Astrocyte (in vitro differentiated cells and primary cell): ENCODE measurements around the gene SLC25A48. TPM values are rescaled to one million over a fixed set of nuclear protein-coding genes. Genes with fewer than 3 reads are reported as not detected.

Source experiments
- DNase-seq: peaks from one replicate; pipeline ENCODE4 v3.0.0-alpha.2; 2010; ENCODE audit warnings: low read depth
- FAIRE-seq: peaks from 2 replicates; lab custom pipeline; 2011; peaks lifted over from hg19 to GRCh38; lab: Jason Lieb, UNC
- H2AFZ ChIP-seq: 2 replicates; pipeline ENCODE4 v1.6.0; 2012; ENCODE audit warnings: low read depth, low read length, inconsistent platforms
- H3K27ac ChIP-seq: 2 replicates; pipeline ENCODE4 v1.5.1; 2011; ENCODE audit warnings: low read depth, low read length, inconsistent platforms
- H3K27me3 ChIP-seq: 2 replicates; pipeline ENCODE4 v1.6.0; 2011; ENCODE audit warnings: low read length, inconsistent platforms; ENCODE audit not compliant: insufficient read depth
- H3K36me3 ChIP-seq: 2 replicates; pipeline ENCODE4 v1.5.1; 2011; ENCODE audit warnings: low read length, inconsistent platforms; ENCODE audit not compliant: insufficient read depth
- H3K4me1 ChIP-seq: 2 replicates; pipeline ENCODE4 v1.5.1; 2011; ENCODE audit warnings: low read length, inconsistent platforms; ENCODE audit not compliant: insufficient read depth
- H3K4me2 ChIP-seq: 2 replicates; pipeline ENCODE4 v1.6.0; 2012; ENCODE audit warnings: low read length, inconsistent platforms
- H3K4me3 ChIP-seq: 2 replicates; pipeline ENCODE4 v1.5.1; 2011; ENCODE audit warnings: low read depth, mild to moderate bottlenecking, low read length, inconsistent platforms; ENCODE audit not compliant: insufficient read depth
- H3K79me2 ChIP-seq: 2 replicates; pipeline ENCODE4 v1.6.0; 2012; ENCODE audit warnings: mild to moderate bottlenecking, low read length, inconsistent platforms; ENCODE audit not compliant: insufficient read depth
- H3K9ac ChIP-seq: 2 replicates; pipeline ENCODE4 v1.6.0; 2012; ENCODE audit warnings: mild to moderate bottlenecking, low read length, inconsistent platforms
- H3K9me3 ChIP-seq: 2 replicates; pipeline ENCODE4 v1.5.1; 2012; ENCODE audit warnings: low read depth, mild to moderate bottlenecking, low read length, inconsistent platforms; ENCODE audit not compliant: insufficient read depth
- H4K20me1 ChIP-seq: 2 replicates; pipeline ENCODE4 v1.6.0; 2012; ENCODE audit warnings: low read length, inconsistent platforms; ENCODE audit not compliant: insufficient read depth
- H3K27ac Mint-ChIP-seq: one replicate; pipeline ENCODE4 v1.8.0; 2021; ENCODE audit warnings: mild to moderate bottlenecking, mixed read lengths; ENCODE audit not compliant: unreplicated experiment
- H3K27me3 Mint-ChIP-seq: one replicate; pipeline ENCODE4 v1.8.0; 2021; ENCODE audit warnings: low read depth, mixed read lengths; ENCODE audit not compliant: unreplicated experiment
- H3K36me3 Mint-ChIP-seq: one replicate; pipeline ENCODE4 v1.8.0; 2021; ENCODE audit warnings: low read depth, mixed read lengths; ENCODE audit not compliant: unreplicated experiment
- H3K4me1 Mint-ChIP-seq: one replicate; pipeline ENCODE4 v1.8.0; 2021; ENCODE audit warnings: low read depth, mixed read lengths; ENCODE audit not compliant: unreplicated experiment
- H3K4me3 Mint-ChIP-seq: one replicate; pipeline ENCODE4 v1.8.0; 2021; ENCODE audit warnings: mild to moderate bottlenecking, moderate library complexity, mixed read lengths; ENCODE audit not compliant: unreplicated experiment
- H3K9me3 Mint-ChIP-seq: one replicate; pipeline ENCODE4 v1.8.0; 2021; ENCODE audit warnings: mild to moderate bottlenecking, mixed read lengths; ENCODE audit not compliant: unreplicated experiment
- CTCF ChIP-seq: IDR thresholded peaks from 2 replicates; pipeline ENCODE4 v1.5.1; 2011; ENCODE audit warnings: low read depth, mild to moderate bottlenecking, inconsistent platforms, low read length, moderate library complexity; ENCODE audit not compliant: insufficient read depth
- EZH2 ChIP-seq: IDR thresholded peaks from 2 replicates; pipeline ENCODE4 v1.6.1; 2012; ENCODE audit warnings: mild to moderate bottlenecking, low read length, inconsistent platforms; ENCODE audit not compliant: insufficient read depth
- total RNA-seq: library from RNA; stranded (reverse); gene quantifications from 2 replicates; pipeline ENCODE4 v1.2.1, GENCODE V29; 2021

The SLC25A48 gene
- total RNA-seq, 1 donor from 2014 or later: not detected

- FAIRE-seq (no peak), DNase-seq (no peak)
- no peaks in the 10 kb centered on the region for H3K4me1 Mint-ChIP-seq
- H3K27me3 Mint-ChIP-seq: peaks cover 78% of the 10 kb centered on the region
- no peak for TF ChIP-seq CTCF
- no peak for TF ChIP-seq EZH2
- Histone ChIP-seq H3K9me3 (no peaks in the 10 kb centered on the region), H3K4me1 (no peaks in the 10 kb centered on the region), H3K9ac (no peak overlapping the region), H3K27me3 (peaks cover 12% of the 10 kb centered on the region), H3K27ac (no peak overlapping the region), H3K79me2 (no peaks in the 10 kb centered on the region), H2AFZ (no peak overlapping the region), H3K4me2 (no peak overlapping the region), H3K36me3 (no peaks in the 10 kb centered on the region), H4K20me1 (peaks cover 2% of the 10 kb centered on the region), H3K4me3 (no peak overlapping the region)
- H3K4me3 Mint-ChIP-seq: no peak overlapping the region
- peaks cover 4% of the 10 kb centered on the region for H3K9me3 Mint-ChIP-seq
- peak overlapping the region; percentile 62 for H3K27ac Mint-ChIP-seq
- no peaks in the 10 kb centered on the region for H3K36me3 Mint-ChIP-seq
These were observed 8.3 kb upstream of the SLC25A48 start for GRCh38 chr5:135826221-135826525.

GRCh38 chr5:135826994-135827671, 7.3 kb upstream of the SLC25A48 start:
- H4K20me1 ChIP-seq: peaks cover 2% of the 10 kb centered on the region
- no peaks in the 10 kb centered on the region for H3K9me3 ChIP-seq
- FAIRE-seq (no peak), DNase-seq (no peak)
- H3K27me3 ChIP-seq: peaks cover 21% of the 10 kb centered on the region
- no peaks in the 10 kb centered on the region for H3K36me3 Mint-ChIP-seq
- H3K36me3 ChIP-seq: no peaks in the 10 kb centered on the region
- H2AFZ ChIP-seq: no peak overlapping the region
- no peak overlapping the region for H3K27ac Mint-ChIP-seq
- H3K4me2 ChIP-seq: no peak overlapping the region
- H3K27me3 Mint-ChIP-seq: peaks cover 81% of the 10 kb centered on the region
- H3K9me3 Mint-ChIP-seq: peaks cover 6% of the 10 kb centered on the region
- no peak overlapping the region for H3K9ac ChIP-seq
- TF ChIP-seq CTCF (no peak), EZH2 (no peak)
- H3K4me1 Mint-ChIP-seq: no peaks in the 10 kb centered on the region
- no peak overlapping the region for H3K4me3 Mint-ChIP-seq
- H3K27ac ChIP-seq: no peak overlapping the region
- H3K4me1 ChIP-seq: no peaks in the 10 kb centered on the region
- H3K79me2 ChIP-seq: no peaks in the 10 kb centered on the region
- H3K4me3 ChIP-seq: no peak overlapping the region
